SH-SY5Y (cell line): ENCODE results near the gene DPP10.

Experiments
- GATA2 ChIP-seq: IDR thresholded peaks from 2 replicates; pipeline ENCODE4 v1.6.1; 2011; ENCODE audit warnings: mild to moderate bottlenecking, low read depth, low read length
- GATA3 ChIP-seq: IDR thresholded peaks from 2 replicates; pipeline ENCODE4 v1.6.1; 2011; ENCODE audit warnings: low read depth, mild to moderate bottlenecking, low read length, moderate library complexity

DNA sequence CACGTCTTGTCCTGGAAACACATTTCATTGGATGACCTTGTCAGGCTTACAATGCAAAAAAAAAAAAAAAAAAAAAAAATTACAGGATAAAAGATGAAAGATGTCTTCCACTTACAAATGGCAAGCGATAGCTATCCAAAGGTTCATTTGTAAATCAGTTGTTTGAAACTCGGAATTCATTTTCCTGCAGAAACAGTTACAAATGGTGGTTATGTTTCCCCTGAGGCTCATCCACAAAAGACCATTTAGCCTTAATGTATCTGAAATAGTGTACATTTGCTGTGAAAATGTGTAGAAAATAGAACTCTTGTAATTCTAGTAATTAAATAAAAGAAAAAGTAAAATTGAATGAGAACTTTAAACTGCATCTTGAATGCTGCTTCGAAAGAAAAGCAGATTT lies 25.9 kb downstream of the DPP10 start:
- TF ChIP-seq GATA2 (no peak), GATA3 (no peak)
